COLO668 (cell line): Measurements from ENCODE around the gene PTPN1.
"Not testable (repeated sequence)": the region's sequence is repeated elsewhere in the genome, so short reads cannot be mapped to it uniquely, and the experiment has no call there.

Experiments used
- DNase-seq: peaks from one replicate; lab custom pipeline; 2025; ENCODE audit not compliant: unreplicated experiment; lab: John Stamatoyannopoulos, UW

Gene PTPN1

GRCh38 chr20:50587291-50587961 lies 77.2 kb downstream of the PTPN1 start:
- no peak for DNase-seq

GRCh38 chr20:50588034-50588736 lies 78.0 kb downstream of the PTPN1 start:
- DNase-seq, result peak; percentile 80

GRCh38 chr20:50589548-50590347 lies 79.6 kb downstream of the PTPN1 start:
- DNase-seq, result no peak

- DNase-seq, result no peak
These were observed 80.1 kb downstream of the PTPN1 start for GRCh38 chr20:50590348-50590664.

- no peak for DNase-seq
These were observed 81.2 kb downstream of the PTPN1 start for GRCh38 chr20:50591233-50591852.

- DNase-seq, result no peak
These were observed 82.3 kb downstream of the PTPN1 start for GRCh38 chr20:50592282-50593004.

- DNase-seq, result no peak
These were observed 82.8 kb downstream of the PTPN1 start for GRCh38 chr20:50593005-50593335.

GRCh38 chr20:50594231-50594590 lies 84.0 kb downstream of the PTPN1 start:
- DNase-seq, result no peak

GRCh38 chr20:50594591-50595432 lies 84.6 kb downstream of the PTPN1 start:
- no peak for DNase-seq

- DNase-seq, result no peak
These were observed 85.3 kb downstream of the PTPN1 start for GRCh38 chr20:50595433-50595895.

- peak; percentile 28 for DNase-seq
These were observed 86.0 kb downstream of the PTPN1 start for GRCh38 chr20:50595988-50596693.

- no peak for DNase-seq
These were observed 86.5 kb downstream of the PTPN1 start for GRCh38 chr20:50596694-50597021.

GRCh38 chr20:50597406-50597969 lies 87.3 kb downstream of the PTPN1 start:
- DNase-seq, result no peak

- no peak for DNase-seq
These were observed 87.9 kb downstream of the PTPN1 start for GRCh38 chr20:50598074-50598473.

- DNase-seq, result not testable (repeated sequence)
These were observed 88.6 kb downstream of the PTPN1 start for GRCh38 chr20:50598768-50599167.

GRCh38 chr20:50600281-50600895 lies 90.2 kb downstream of the PTPN1 start:
- DNase-seq, result no peak

GRCh38 chr20:50601511-50602431 lies 91.6 kb downstream of the PTPN1 start:
- peak; percentile 76 for DNase-seq
